Fibroblast of gingiva (primary cell): ENCODE data around the gene ADGRL3.
"Not testable (repeated sequence)": the region's sequence is repeated elsewhere in the genome, so short reads cannot be mapped to it uniquely, and the experiment has no call there.

Experiments
- DNase-seq: peaks from one replicate; pipeline ENCODE4 v3.0.0-alpha.2; 2011; ENCODE audit warnings: low read depth

Gene ADGRL3

GRCh38 chr4:61911313-61911756 is 711.2 kb downstream of the ADGRL3 start:
- no peak for DNase-seq

GRCh38 chr4:61913619-61914018 is 713.5 kb downstream of the ADGRL3 start:
- DNase-seq = no peak

- DNase-seq = no peak
Observed at GRCh38 chr4:61915501-61915900, 715.4 kb downstream of the ADGRL3 start.

- DNase-seq = no peak
Observed at GRCh38 chr4:61918507-61918906, 718.4 kb downstream of the ADGRL3 start.

- DNase-seq = no peak
Observed at GRCh38 chr4:61918987-61919386, 718.9 kb downstream of the ADGRL3 start.

GRCh38 chr4:61919561-61919960 is 719.4 kb downstream of the ADGRL3 start:
- DNase-seq = no peak

- no peak for DNase-seq
Observed at GRCh38 chr4:61921920-61922319, 721.8 kb downstream of the ADGRL3 start.

GRCh38 chr4:61922766-61923165 is 722.6 kb downstream of the ADGRL3 start:
- no peak for DNase-seq

- no peak for DNase-seq
Observed at GRCh38 chr4:61923179-61923578, 723.1 kb downstream of the ADGRL3 start.

GRCh38 chr4:61924131-61924530 is 724.0 kb downstream of the ADGRL3 start:
- DNase-seq = no peak

- DNase-seq = no peak
Observed at GRCh38 chr4:61933527-61933926, 733.4 kb downstream of the ADGRL3 start.

GRCh38 chr4:61934198-61934597 is 734.1 kb downstream of the ADGRL3 start:
- no peak for DNase-seq

GRCh38 chr4:61938250-61938846 is 738.2 kb downstream of the ADGRL3 start:
- no peak for DNase-seq

- no peak for DNase-seq
Observed at GRCh38 chr4:61950625-61951024, 750.5 kb downstream of the ADGRL3 start.

GRCh38 chr4:61953386-61953785 is 753.3 kb downstream of the ADGRL3 start:
- no peak for DNase-seq

- no peak for DNase-seq
Observed at GRCh38 chr4:61958591-61958990, 758.5 kb downstream of the ADGRL3 start.

- no peak for DNase-seq
Observed at GRCh38 chr4:61959087-61959486, 759.0 kb downstream of the ADGRL3 start.

- no peak for DNase-seq
Observed at GRCh38 chr4:61984260-61984909, 784.3 kb downstream of the ADGRL3 start.

GRCh38 chr4:61985426-61985825 is 785.3 kb downstream of the ADGRL3 start:
- no peak for DNase-seq

GRCh38 chr4:61986929-61987328 is 786.8 kb downstream of the ADGRL3 start:
- DNase-seq = not testable (repeated sequence)

- DNase-seq = no peak
Observed at GRCh38 chr4:61992351-61992750, 792.2 kb downstream of the ADGRL3 start.

- DNase-seq = no peak
Observed at GRCh38 chr4:61994036-61994435, 793.9 kb downstream of the ADGRL3 start.

- no peak for DNase-seq
Observed at GRCh38 chr4:61995717-61996340, 795.7 kb downstream of the ADGRL3 start.

GRCh38 chr4:61996943-61997342 is 796.8 kb downstream of the ADGRL3 start:
- no peak for DNase-seq
